Esophagus squamous epithelium (tissue), 5 donors: ENCODE data around the gene AOPEP. TPM values are rescaled to one million over a fixed set of nuclear protein-coding genes. Genes with fewer than 3 reads are reported as not detected.
A peak's percentile ranks its signal among the peaks of the same experiment; 100 is the strongest.

Source experiments
- DNase-seq: peaks from one replicate; lab custom pipeline; 2025; lab: John Stamatoyannopoulos, UW
- H3K27ac ChIP-seq, 4 donors: fragments of 200-600 bp; sonication (generic); one replicate each; pipeline ENCODE4 v1.5.1; 2016 to 2019; ENCODE audit warnings: mild to moderate bottlenecking in 1 of 4
- H3K27me3 ChIP-seq, 4 donors: fragments of 200-600 bp; sonication (generic); 1 replicate in 3 of 4; 2 replicates in 1 of 4; pipeline versions ENCODE4 v1.5.1 to v1.6.0; 2017 to 2021; ENCODE audit warnings: antibody characterized with exemption in 1 of 4
- H3K36me3 ChIP-seq, 3 donors: fragments of 200-600 bp; sonication (generic); one replicate each; pipeline ENCODE4 v1.5.1; 2016 to 2019
- H3K4me1 ChIP-seq, 3 donors: fragments of 200-600 bp; sonication (generic); one replicate each; pipeline ENCODE4 v1.5.1; 2017 to 2019
- H3K4me3 ChIP-seq, 4 donors: fragments of 200-600 bp; sonication (generic); 1 replicate in 3 of 4; 2 replicates in 1 of 4; pipeline ENCODE4 v1.5.1; 2016 to 2019; ENCODE audit warnings: mild to moderate bottlenecking in 2 of 4, moderate library complexity in 1 of 4
- H3K9me3 ChIP-seq, 3 donors: fragments of 200-600 bp; sonication (generic); one replicate each; pipeline ENCODE4 v1.5.1; 2016 to 2019
- CTCF ChIP-seq, 6 experiments: fragments of 450-650 bp in 4 of 6; fragments of 200-600 bp in 2 of 6; sonication (generic) in 2 of 6; IDR thresholded peaks; one replicate each; pipeline ENCODE4 v1.5.1; 2016 to 2019; ENCODE audit warnings: antibody characterized with exemption in 6 of 6, mild to moderate bottlenecking in 4 of 6, moderate library complexity in 4 of 6
- POLR2A ChIP-seq, 4 donors: fragments of 450-650 bp; IDR thresholded peaks; one replicate each; pipeline ENCODE4 v1.6.1; 2017; ENCODE audit warnings: antibody characterized with exemption in 4 of 4, mild to moderate bottlenecking in 4 of 4, moderate library complexity in 3 of 4
- WGBS, 2 donors: methylation state at CpG; one replicate each; pipeline ENCODE4 v1.1.5; 2018; 5-methylcytosine and 5-hydroxymethylcytosine counted together
- intact Hi-C: fragments of 100-400 bp; cut with DNase I; formaldehyde crosslinking; loops from one replicate; pipeline ENCODE4 v1.15.0; 2022
- total RNA-seq, 4 donors: library from RNA; depleted of rRNA; stranded (reverse); fragments of >200 nt; gene quantifications; one replicate each; pipeline ENCODE4 v1.1.0, GENCODE V29; 2016
- donor health status: DM: yes; HTN: yes; CAD: no.

The AOPEP gene
- total RNA-seq, 4 donors from 2014 or later = 101 to 300 (median 115) TPM

GRCh38 chr9:94859226-94859625 is 132.7 kb downstream of the AOPEP start:
- Histone ChIP-seq H3K36me3 (no peaks in the 10 kb centered on the region), H3K27ac (no peak overlapping the region), H3K27me3 (no peaks in the 10 kb centered on the region), H3K4me3 (no peak overlapping the region), H3K9me3 (no peaks in the 10 kb centered on the region), H3K4me1 (peaks cover 7 to 33% (median 15%) of the 10 kb centered on the region in 3 donors)
- DNase-seq = no peak
- whole genome bisulfite sequencing, 2 donors = 93 to 96% methylated on average over 2 of the region's 2 CpGs
- no peak for TF ChIP-seq POLR2A (IDR thresholded peaks at IDR 0.05)
- TF ChIP-seq CTCF (IDR thresholded peaks at IDR 0.05) = no peak
- intact Hi-C loops = no loop called here

- Histone ChIP-seq H3K27me3 (no peaks in the 10 kb centered on the region), H3K9me3 (no peaks in the 10 kb centered on the region), H3K27ac (no peak overlapping the region), H3K4me1 (peaks cover 7 to 37% (median 15%) of the 10 kb centered on the region in 3 donors), H3K36me3 (no peaks in the 10 kb centered on the region), H3K4me3 (no peak overlapping the region)
- no peak for DNase-seq
- TF ChIP-seq POLR2A (IDR thresholded peaks at IDR 0.05) = no peak
- TF ChIP-seq CTCF (IDR thresholded peaks at IDR 0.05) = no peak
- intact Hi-C loops = no loop called here
- 92% methylated on average over 6 of the region's 6 CpGs for WGBS, 2 donors
These were observed 133.4 kb downstream of the AOPEP start for GRCh38 chr9:94859891-94860290.

- H3K9me3 ChIP-seq = no peaks in the 10 kb centered on the region
- no peak overlapping the region for H3K4me3 ChIP-seq
- 76 to 79% methylated on average over 9 to 10 of the region's 10 CpGs for WGBS, 2 donors
- DNase-seq = no peak
- TF ChIP-seq CTCF (IDR thresholded peaks at IDR 0.05) (no peak), POLR2A (IDR thresholded peaks at IDR 0.05) (no peak)
- no peaks in the 10 kb centered on the region for H3K36me3 ChIP-seq
- no peaks in the 10 kb centered on the region for H3K27me3 ChIP-seq
- H3K4me1 ChIP-seq = peaks cover 15 to 44% (median 15%) of the 10 kb centered on the region in 3 donors
- peak overlapping the region in 3 of 4 donors; percentile 31 to 38 (median 37) for H3K27ac ChIP-seq
- intact Hi-C loops = no loop called here
These were observed 134.4 kb downstream of the AOPEP start for GRCh38 chr9:94860678-94861588.

GRCh38 chr9:94861589-94862272 is 135.2 kb downstream of the AOPEP start:
- intact Hi-C loops = no loop called here
- Histone ChIP-seq H3K27ac (peak overlapping the region in 3 of 4 donors; percentile 48 to 80 (median 55)), H3K36me3 (no peaks in the 10 kb centered on the region), H3K9me3 (no peaks in the 10 kb centered on the region), H3K27me3 (no peaks in the 10 kb centered on the region), H3K4me1 (peaks cover 14 to 48% (median 19%) of the 10 kb centered on the region in 3 donors), H3K4me3 (no peak overlapping the region)
- no peak for DNase-seq
- TF ChIP-seq CTCF (IDR thresholded peaks at IDR 0.05) (no peak), POLR2A (IDR thresholded peaks at IDR 0.05) (no peak)
- 81 to 89% methylated on average over 8 to 11 of the region's 11 CpGs for WGBS, 2 donors

GRCh38 chr9:94864196-94864595 is 137.7 kb downstream of the AOPEP start:
- 30 to 34% methylated on average over 3 of the region's 3 CpGs for WGBS, 2 donors
- Histone ChIP-seq H3K9me3 (no peaks in the 10 kb centered on the region), H3K27me3 (no peaks in the 10 kb centered on the region), H3K27ac (peak overlapping the region in 3 of 4 donors; percentile 43 to 92 (median 88)), H3K4me1 (peaks cover 22 to 72% (median 31%) of the 10 kb centered on the region in 3 donors), H3K4me3 (no peak overlapping the region), H3K36me3 (no peaks in the 10 kb centered on the region)
- TF ChIP-seq POLR2A (IDR thresholded peaks at IDR 0.05) = no peak
- TF ChIP-seq CTCF (IDR thresholded peaks at IDR 0.05) = no peak
- DNase-seq = no peak
- intact Hi-C loops = no loop called here
